Measurements from ENCODE around the gene GLYATL1B.
"Not testable (repeated sequence)": the region's sequence is repeated elsewhere in the genome, so short reads cannot be mapped to it uniquely, and the experiment has no call there.

GLYATL1B gene

DNA sequence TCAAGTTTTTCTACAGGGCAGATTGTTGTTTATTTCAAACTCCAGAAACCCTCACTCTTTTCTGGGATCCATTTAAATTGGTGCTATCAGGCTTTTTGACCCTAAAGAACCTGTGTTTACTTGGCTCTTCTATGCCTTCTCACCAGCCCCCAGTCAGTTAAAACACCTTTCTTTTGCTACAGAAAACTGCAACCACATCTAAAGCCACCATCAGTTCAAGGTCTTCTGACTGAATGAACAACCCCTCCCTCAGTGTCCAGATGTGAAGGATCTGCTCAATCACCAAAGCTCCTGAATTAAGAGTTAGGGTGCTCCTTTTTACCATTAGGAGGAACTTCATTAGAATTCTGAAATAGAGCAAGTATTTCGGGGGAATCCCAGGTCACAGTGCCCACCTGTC, 7.0 kb upstream of the GLYATL1B start:
- ATAC-seq: no peak
- H3K36me3 Mint-ChIP-seq: peaks cover 21% of the 10 kb centered on the region

DNA sequence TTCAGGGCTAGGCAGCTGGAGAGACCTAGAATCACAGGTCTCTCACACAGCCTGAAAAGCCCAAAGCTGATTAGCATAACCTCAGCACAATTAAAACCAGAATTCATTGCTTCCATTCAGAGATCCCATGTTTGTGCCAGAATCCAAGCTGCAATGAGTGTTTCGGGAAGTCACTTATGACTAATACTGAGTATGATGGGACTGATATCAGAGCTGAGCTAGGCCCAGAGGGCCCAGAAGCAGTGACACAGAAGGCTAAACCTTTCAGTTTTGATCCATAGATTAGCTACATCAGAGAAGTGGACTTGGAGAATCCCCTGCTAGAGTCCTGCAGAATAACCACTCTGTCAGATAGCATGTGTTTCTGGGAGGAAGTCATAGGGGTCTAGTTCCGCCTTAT, 5.7 kb upstream of the GLYATL1B start:
- not testable (repeated sequence) for H3K9me3 Mint-ChIP-seq, ATAC-seq, H3K27me3 Mint-ChIP-seq, H3K4me3 Mint-ChIP-seq
- peaks cover 66% of the 10 kb centered on the region for H3K4me1 Mint-ChIP-seq
- H3K27ac Mint-ChIP-seq: peak overlapping the region; percentile 72
- H3K36me3 Mint-ChIP-seq: peaks cover 16% of the 10 kb centered on the region

More for the DNA sequence above, 7.0 kb upstream of the GLYATL1B start:
- Mint-ChIP-seq H3K9me3 (peaks cover 10% of the 10 kb centered on the region), H3K27ac (peak overlapping the region; percentile 72), H3K27me3 (no peaks in the 10 kb centered on the region), H3K4me1 (peaks cover 66% of the 10 kb centered on the region), H3K4me3 (no peak overlapping the region)

DNA sequence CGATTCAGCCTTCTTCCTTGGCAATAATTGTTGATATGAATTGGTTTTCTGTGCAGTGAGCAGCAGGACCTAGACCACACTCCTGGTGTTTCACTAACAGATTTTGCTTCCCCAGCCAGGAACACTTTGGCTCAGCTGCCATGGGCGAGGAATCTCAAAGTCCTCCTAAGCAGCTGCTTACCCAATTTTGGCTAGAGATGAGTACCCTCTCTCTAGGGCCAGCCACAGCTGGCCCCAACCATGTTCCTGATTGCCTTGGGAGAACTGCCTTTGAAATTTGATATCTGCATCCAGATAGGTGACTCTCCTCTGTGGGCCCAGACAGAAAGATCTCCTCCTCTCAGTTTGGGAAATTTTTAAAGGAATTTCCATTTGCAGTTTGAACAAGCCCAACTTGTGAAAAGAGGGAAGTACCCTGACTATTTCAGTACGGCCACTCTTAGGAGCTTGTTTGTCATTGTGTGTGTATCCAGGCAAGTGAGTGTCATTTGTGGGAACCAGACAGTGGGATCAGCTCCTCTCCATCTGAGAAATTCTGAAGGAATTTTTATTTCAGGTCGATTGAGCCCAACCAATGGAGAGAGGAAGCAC, 4.6 kb upstream of the GLYATL1B start:
- H3K36me3 Mint-ChIP-seq, H3K27me3 Mint-ChIP-seq, H3K9me3 Mint-ChIP-seq, H3K4me3 Mint-ChIP-seq, H3K27ac Mint-ChIP-seq, ATAC-seq: not testable (repeated sequence)
- H3K4me1 Mint-ChIP-seq: peaks cover 57% of the 10 kb centered on the region

DNA sequence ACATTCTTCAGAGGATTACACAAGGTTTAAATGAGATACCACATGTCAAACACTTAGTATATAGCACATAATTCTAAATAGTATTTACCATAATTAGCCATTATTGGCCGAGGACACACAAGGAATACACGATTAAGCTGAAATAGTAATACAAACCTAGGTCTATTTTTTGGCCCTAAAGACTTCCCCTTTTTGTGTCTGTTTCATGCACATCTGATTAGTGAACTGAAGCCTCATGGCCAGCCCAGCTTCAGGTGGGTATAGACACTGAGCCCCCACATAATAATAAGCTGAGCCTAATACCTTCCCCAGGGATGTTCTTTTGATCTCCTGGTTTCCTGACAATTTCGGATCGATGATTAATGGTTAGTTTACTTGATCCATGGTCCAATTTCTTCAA, 2.1 kb downstream of the GLYATL1B start:
- H3K27me3 Mint-ChIP-seq: no peaks in the 10 kb centered on the region

DNA sequence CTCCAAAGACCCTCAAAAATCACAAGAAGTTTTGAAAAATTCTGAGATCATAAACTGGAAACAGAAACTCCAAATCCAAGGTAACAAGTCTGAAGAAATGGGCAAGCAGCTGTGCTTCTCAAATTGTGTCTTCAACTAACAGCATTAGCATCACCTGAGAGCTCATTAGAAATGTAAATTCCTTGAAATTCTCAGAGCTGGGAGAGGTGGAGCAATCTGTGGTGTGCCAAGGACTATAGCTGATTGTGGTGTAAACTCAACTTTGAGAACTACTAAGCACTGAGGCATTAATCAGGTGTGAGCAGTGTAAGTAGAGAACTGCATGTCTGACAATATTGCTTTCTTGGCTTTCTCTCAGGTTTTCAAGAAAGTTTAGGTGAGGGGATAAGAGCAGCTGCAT, 7.5 kb downstream of the GLYATL1B start:
- H3K36me3 Mint-ChIP-seq: peaks cover 60% of the 10 kb centered on the region
- H3K27me3 Mint-ChIP-seq, H3K9me3 Mint-ChIP-seq: not testable (repeated sequence)

More for the DNA sequence above, 2.1 kb downstream of the GLYATL1B start:
- H3K4me3 Mint-ChIP-seq: no peak overlapping the region
- peaks cover 49% of the 10 kb centered on the region for H3K4me1 Mint-ChIP-seq
- peak; percentile 76 for ATAC-seq
- peaks cover 32% of the 10 kb centered on the region for H3K36me3 Mint-ChIP-seq
- H3K9me3 Mint-ChIP-seq: no peaks in the 10 kb centered on the region
- H3K27ac Mint-ChIP-seq: peak overlapping the region; percentile 24

DNA sequence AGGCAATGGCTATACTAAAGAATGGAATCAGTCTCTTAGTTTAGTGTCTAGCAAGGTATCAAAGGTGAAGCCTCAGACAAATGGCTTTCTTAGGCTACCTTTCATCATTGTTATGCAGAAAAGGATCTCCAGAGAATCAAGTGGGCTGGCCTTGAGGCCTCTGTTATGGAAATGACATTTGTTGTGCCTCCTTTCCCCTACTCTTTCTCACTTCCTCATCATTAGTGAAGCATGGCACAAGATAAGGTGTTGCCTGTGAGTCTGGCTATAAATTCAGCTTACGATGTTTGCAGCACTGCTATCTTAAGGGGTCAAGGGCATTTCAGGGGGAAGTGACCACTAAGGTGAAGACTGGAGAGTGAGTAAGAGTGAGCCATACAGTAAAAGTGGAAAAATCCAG, 9.1 kb downstream of the GLYATL1B start:
- H3K27me3 Mint-ChIP-seq, H3K4me3 Mint-ChIP-seq, H3K9me3 Mint-ChIP-seq: not testable (repeated sequence)
- peak overlapping the region; percentile 73 for H3K27ac Mint-ChIP-seq
- H3K4me1 Mint-ChIP-seq: peaks cover 80% of the 10 kb centered on the region
- peak; percentile 96 for ATAC-seq
- H3K36me3 Mint-ChIP-seq: peaks cover 75% of the 10 kb centered on the region

More for the DNA sequence above, 7.5 kb downstream of the GLYATL1B start:
- H3K27ac Mint-ChIP-seq, H3K4me3 Mint-ChIP-seq, ATAC-seq: not testable (repeated sequence)
- peaks cover 77% of the 10 kb centered on the region for H3K4me1 Mint-ChIP-seq

DNA sequence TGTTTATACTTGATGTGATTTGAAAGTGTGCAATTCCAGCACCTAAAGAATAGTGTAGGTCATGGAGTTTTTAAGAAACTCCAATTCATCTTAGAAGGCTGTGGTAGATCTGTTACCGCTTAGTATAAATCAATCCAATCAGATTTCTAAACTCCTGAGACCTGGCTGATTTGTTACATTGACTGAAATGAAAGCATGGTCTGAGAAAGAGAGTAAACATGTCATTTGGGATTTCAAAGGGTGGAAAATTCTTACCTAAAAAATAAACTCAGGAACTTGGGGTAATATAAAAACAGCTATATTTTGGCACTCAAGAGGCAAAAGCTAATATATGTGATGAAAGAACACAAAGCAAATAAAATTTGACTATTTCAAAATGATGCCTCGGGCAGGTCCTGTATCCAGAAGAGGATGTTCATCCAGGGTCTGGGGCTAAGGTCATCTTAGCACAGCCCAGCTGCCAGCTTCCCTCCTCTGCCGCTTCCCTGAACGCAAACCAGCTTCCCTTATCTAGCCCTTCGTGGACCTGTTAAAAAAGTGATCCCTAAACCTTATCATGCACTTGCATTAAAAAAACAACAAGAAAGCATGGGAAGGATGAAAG, 10.0 kb downstream of the GLYATL1B start:
- peaks cover 86% of the 10 kb centered on the region for H3K4me1 Mint-ChIP-seq
- ATAC-seq, H3K9me3 Mint-ChIP-seq, H3K27me3 Mint-ChIP-seq: not testable (repeated sequence)
- peaks cover 83% of the 10 kb centered on the region for H3K36me3 Mint-ChIP-seq
- peak overlapping the region; percentile 73 for H3K27ac Mint-ChIP-seq
- peak overlapping the region; percentile 43 for H3K4me3 Mint-ChIP-seq

DNA sequence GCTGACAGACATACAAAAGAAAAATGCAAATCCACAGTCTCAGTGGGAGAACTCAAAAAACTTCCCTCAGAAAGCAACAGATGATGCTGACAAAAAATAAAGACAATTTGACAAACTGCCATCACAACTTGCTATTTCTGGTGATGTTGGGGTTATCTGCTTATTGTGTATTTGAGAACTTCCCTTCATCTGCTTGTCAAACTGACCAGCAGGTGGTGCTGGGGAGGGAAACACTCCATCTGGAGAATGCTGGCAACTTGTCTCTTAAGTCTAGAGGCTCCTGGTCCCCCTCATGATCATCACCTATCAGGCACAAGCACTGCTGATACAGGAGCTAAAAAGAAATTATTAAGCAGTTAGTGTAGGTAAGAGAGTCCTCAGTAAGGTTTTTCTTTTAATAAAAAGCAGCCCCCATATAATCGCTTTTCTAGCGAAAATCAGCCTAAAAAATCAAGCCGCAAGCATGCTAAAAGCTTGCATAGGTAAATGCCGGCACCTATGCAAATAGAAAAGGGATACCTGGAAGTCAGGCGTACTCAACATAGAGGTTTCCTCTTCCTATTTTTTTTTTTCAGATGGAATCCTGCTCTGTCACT, 11.1 kb downstream of the GLYATL1B start:
- H3K27ac Mint-ChIP-seq: peak overlapping the region; percentile 73
- H3K4me3 Mint-ChIP-seq: peak overlapping the region; percentile 69
- H3K9me3 Mint-ChIP-seq: peaks cover 9% of the 10 kb centered on the region

DNA sequence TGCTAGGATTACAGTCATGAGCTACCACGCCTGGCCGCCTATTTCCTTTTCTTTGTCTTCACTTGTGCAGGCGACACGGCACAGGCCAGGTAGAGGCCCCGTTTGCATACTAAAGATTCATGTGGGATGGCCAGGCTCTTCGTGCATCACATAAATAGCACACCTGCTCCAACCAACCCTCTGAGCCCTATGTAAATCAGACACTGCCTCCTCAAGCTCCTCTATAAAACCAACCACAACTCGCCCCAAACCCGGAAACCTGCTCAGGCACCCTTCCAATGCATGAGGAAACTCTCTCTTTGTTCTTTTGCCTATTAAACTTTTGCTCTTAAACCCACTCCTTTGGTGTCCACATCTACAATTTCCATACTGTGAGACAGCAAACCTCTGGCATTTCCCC, 11.8 kb downstream of the GLYATL1B start:
- Mint-ChIP-seq H3K4me1 (peaks cover 80% of the 10 kb centered on the region), H3K36me3 (peaks cover 70% of the 10 kb centered on the region)
- H3K27me3 Mint-ChIP-seq: not testable (repeated sequence)

More for the DNA sequence above, 11.1 kb downstream of the GLYATL1B start:
- Mint-ChIP-seq H3K36me3 (peaks cover 78% of the 10 kb centered on the region), H3K27me3 (no peaks in the 10 kb centered on the region), H3K4me1 (peaks cover 83% of the 10 kb centered on the region)
- no peak for ATAC-seq

DNA sequence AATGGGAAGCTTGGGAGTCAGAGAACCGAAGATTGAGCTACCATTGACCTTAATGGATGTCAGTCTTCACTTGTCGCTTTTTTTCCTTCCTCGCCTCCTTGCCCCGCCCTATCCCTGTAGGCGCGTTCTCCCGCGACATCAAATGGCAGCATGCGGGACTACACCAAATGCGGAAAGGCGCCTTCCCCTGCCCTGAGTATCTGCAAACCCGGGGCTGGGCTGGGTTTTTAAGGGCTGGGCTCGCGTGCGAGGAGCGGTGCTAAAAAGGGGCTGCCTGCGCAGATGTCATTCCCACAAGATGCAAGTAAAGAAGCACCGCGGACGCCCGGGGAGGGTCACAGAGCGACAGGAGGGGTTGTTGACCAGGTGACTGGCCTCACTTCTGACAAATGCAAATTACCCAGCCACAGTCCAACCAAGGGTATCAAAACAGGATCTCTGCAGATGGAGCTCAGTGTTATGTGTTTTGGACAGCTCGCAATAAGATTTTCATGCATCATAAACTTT, 16.2 kb downstream of the GLYATL1B start:
- no peaks in the 10 kb centered on the region for H3K27me3 Mint-ChIP-seq
- peaks cover 83% of the 10 kb centered on the region for H3K4me1 Mint-ChIP-seq
- H3K4me3 Mint-ChIP-seq: peak overlapping the region; percentile 90
- peaks cover 35% of the 10 kb centered on the region for H3K36me3 Mint-ChIP-seq
- peaks cover 7% of the 10 kb centered on the region for H3K9me3 Mint-ChIP-seq
- H3K27ac Mint-ChIP-seq: peak overlapping the region; percentile 73
- peak; percentile 96 for ATAC-seq

More for the DNA sequence above, 11.8 kb downstream of the GLYATL1B start:
- not testable (repeated sequence) for H3K9me3 Mint-ChIP-seq
- Mint-ChIP-seq H3K4me3 (peak overlapping the region; percentile 69), H3K27ac (peak overlapping the region; percentile 73)
- peak; percentile 22 for ATAC-seq

DNA sequence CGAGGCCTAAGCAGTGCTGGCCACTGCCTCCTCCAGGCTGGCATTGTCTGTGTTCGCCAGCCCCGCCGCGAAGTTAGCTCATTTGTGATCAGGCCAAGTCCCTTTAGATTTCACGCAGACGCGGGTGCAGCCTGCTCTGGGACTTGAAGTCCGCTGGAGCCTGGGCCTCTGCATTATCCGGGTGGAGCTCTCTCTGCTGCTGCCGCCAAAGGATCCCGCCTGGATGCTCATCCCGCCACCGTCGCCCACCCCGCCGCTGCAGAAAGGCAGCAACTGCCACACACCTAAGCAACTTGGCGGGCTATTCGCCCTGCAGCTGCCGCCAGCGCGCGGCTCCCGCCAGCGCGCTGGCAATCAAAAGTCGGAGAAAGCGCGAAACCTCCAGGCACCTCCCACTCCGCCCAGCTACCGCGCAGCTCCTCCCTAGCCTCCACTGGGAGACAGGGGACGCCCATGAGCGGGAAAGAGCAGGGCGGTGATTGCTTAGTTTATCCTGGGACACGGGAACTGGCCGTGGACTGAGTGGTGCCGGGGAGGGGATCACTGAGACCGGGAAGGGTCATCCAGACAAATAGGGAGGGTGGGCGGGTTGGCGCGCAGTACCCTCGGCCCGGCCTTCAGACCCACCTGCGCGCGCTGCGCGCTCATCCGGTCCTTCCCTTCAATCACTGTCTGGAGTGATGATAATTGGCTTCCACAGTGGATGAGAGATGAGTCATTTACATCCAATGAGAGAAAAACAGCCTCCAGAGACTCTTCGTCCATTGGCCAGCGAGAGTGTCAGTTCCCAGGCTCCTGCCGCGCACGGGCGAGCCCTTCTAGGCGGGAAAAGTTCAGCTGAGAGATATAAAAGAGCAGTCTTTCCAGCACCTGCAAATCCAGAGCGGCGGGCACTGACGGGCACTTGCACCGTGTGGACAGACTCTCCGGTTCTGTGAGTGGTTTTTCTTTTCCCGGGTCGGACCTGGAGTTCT, 20.5 kb downstream of the GLYATL1B start, which contains the start of gene FAM111B:
Gene FAM111B (plus strand): TSS at position 875 of the 974 bp plus-strand sequence. CDS start 2,389 bp downstream, outside the sequence.
- Mint-ChIP-seq H3K27me3 (no peaks in the 10 kb centered on the region), H3K36me3 (no peaks in the 10 kb centered on the region), H3K4me3 (peak within 1 kb of the TSS; percentile 81), H3K4me1 (peaks cover 68% of the 10 kb centered on the region), H3K27ac (peak within 1 kb of the TSS; percentile 89), H3K9me3 (no peaks in the 10 kb centered on the region)
- peak; percentile 59 for ATAC-seq

DNA sequence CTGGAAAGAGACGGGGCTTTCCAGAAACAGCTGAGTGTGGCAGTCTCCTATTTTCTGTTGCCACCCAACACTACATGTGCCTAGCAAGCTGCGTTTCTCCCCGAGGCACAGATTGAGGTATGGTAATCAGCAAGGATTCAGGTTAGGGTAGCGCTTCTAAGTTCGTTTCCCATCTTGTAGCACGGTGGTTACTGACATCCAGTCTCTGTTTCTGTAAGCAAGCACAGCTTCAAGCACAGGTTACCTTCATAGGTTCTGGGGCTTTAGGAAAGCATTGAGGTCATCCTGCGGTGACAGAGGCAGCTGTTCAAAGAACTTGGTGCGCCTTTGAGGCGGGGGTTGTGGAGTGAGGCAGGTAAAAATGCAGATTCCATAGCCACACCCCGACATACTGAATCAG, 21.6 kb downstream of the GLYATL1B start:
- peak; percentile 57 for ATAC-seq
- H3K36me3 Mint-ChIP-seq, H3K9me3 Mint-ChIP-seq, H3K27me3 Mint-ChIP-seq: not testable (repeated sequence)
- peak overlapping the region; percentile 89 for H3K27ac Mint-ChIP-seq
- H3K4me3 Mint-ChIP-seq: peak overlapping the region; percentile 81
- peaks cover 66% of the 10 kb centered on the region for H3K4me1 Mint-ChIP-seq

DNA sequence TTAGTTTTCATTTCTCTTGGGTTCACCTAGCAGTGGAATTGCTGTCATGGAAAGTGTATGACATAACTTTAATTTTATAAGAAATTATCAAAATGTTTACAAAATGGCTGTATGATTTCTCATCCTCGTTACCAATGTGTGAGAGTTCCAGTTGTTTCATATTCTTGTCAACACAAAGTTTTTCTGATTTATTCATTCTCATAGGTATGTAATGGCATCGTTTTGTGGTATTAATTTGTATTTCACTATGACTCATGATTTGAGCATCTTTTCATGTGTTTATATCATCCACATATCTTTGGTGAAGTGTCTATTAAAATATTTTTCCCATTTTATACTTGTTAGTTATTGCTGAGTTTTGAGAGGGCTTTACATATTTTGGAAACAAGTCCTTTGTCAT, 26.4 kb downstream of the GLYATL1B start:
- no peak overlapping the region for H3K4me3 Mint-ChIP-seq
- no peaks in the 10 kb centered on the region for H3K27me3 Mint-ChIP-seq
- ATAC-seq: no peak
- peaks cover 3% of the 10 kb centered on the region for H3K9me3 Mint-ChIP-seq
- no peak overlapping the region for H3K27ac Mint-ChIP-seq
- H3K36me3 Mint-ChIP-seq: peaks cover 44% of the 10 kb centered on the region
- peaks cover 22% of the 10 kb centered on the region for H3K4me1 Mint-ChIP-seq

DNA sequence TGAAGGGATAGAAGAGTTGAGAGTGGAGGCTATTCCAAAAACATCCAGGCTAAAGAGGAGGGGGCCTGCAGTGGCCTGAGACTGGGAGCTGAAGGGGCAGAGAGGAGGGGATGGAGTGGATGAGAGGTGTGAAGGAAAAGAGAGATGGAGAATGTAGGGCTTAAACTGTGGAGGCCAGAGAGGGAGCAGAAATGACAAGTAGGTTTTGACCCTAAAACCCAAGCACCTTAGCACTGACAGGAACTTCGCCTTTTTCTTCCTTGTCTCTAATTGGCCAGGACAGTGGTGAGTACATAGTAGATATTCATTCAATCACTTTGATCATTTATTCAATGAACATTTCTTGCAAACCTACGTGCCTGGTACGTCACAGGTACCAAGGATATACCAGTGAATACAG, 28.2 kb downstream of the GLYATL1B start:
- no peak for ATAC-seq
- H3K27me3 Mint-ChIP-seq: no peaks in the 10 kb centered on the region
- no peak overlapping the region for H3K27ac Mint-ChIP-seq
- no peak overlapping the region for H3K4me3 Mint-ChIP-seq
- H3K36me3 Mint-ChIP-seq: peaks cover 61% of the 10 kb centered on the region
- H3K9me3 Mint-ChIP-seq: peaks cover 8% of the 10 kb centered on the region
- peaks cover 3% of the 10 kb centered on the region for H3K4me1 Mint-ChIP-seq

DNA sequence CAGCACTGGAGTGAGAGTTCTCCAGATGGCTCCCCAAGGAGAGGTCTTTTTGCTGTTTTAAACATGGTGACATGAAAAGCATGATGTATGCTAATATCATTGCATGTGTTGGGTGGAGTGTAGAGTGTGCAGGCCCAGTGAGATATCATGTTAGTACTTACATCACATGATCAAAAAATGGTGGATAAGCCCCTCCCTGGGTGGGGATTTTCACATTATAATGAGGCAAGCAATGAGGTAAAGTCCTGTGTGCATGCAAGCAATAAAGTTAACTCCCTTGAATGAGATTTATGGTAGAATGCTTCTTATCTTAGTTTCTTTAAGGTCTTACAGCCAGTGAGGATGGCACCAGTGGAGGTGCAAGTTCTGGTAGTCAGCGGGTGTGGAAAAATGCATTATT, 29.4 kb downstream of the GLYATL1B start:
- no peak overlapping the region for H3K27ac Mint-ChIP-seq
- H3K9me3 Mint-ChIP-seq: peaks cover 8% of the 10 kb centered on the region
- no peaks in the 10 kb centered on the region for H3K4me1 Mint-ChIP-seq
- H3K27me3 Mint-ChIP-seq: no peaks in the 10 kb centered on the region
- no peak for ATAC-seq
- peaks cover 65% of the 10 kb centered on the region for H3K36me3 Mint-ChIP-seq
- no peak overlapping the region for H3K4me3 Mint-ChIP-seq
